H9 (cell line): ENCODE measurements around the gene NRG2. TPM values are rescaled to one million over a fixed set of nuclear protein-coding genes. Genes with fewer than 3 reads are reported as not detected.

Experiments used
- DNase-seq: peaks from one replicate; pipeline ENCODE4 v3.0.0-alpha.2; 2017
- H2AFZ ChIP-seq: one replicate; pipeline ENCODE4 v1.6.1; 2013; ENCODE audit warnings: mild to moderate bottlenecking, low read length, control low read depth, moderate library complexity
- H2AK5ac ChIP-seq: 2 replicates; pipeline ENCODE4 v1.6.1; 2013; ENCODE audit warnings: low read length, control low read depth, mixed read lengths; ENCODE audit not compliant: insufficient read length
- H2BK120ac ChIP-seq: one replicate; pipeline ENCODE4 v1.6.1; 2013; ENCODE audit warnings: low read depth, mild to moderate bottlenecking, low read length, control low read depth, inconsistent platforms; ENCODE audit not compliant: poor library complexity, severe bottlenecking
- H2BK12ac ChIP-seq: 2 replicates; pipeline ENCODE4 v1.6.1; 2013; ENCODE audit warnings: low read length, control low read depth, mixed read lengths, low read depth; ENCODE audit not compliant: insufficient read length
- H2BK15ac ChIP-seq: 2 replicates; pipeline ENCODE4 v1.6.1; 2013; ENCODE audit warnings: low read depth, low read length, control low read depth
- H2BK20ac ChIP-seq: one replicate; pipeline ENCODE4 v1.6.1; 2013; ENCODE audit warnings: low read depth, mild to moderate bottlenecking, low read length, control low read depth, inconsistent platforms; ENCODE audit not compliant: poor library complexity, severe bottlenecking
- H2BK5ac ChIP-seq: 2 replicates; pipeline ENCODE4 v1.6.1; 2013; ENCODE audit warnings: low read length, control low read depth, mixed read lengths; ENCODE audit not compliant: insufficient read length
- H3K14ac ChIP-seq: 2 replicates; pipeline ENCODE4 v1.6.1; 2013; ENCODE audit warnings: low read length, control low read depth; ENCODE audit not compliant: insufficient read depth
- H3K18ac ChIP-seq: 2 replicates; pipeline ENCODE4 v1.6.1; 2013; ENCODE audit warnings: low read depth, mild to moderate bottlenecking, mixed read lengths, low read length, control low read depth; ENCODE audit not compliant: insufficient read length
- H3K23ac ChIP-seq: 2 replicates; pipeline ENCODE4 v1.6.1; 2013; ENCODE audit warnings: low read length, control low read depth, mixed read lengths, low read depth; ENCODE audit not compliant: insufficient read length
- H3K23me2 ChIP-seq: 2 replicates; pipeline ENCODE4 v1.6.1; 2013; ENCODE audit warnings: low read depth, mild to moderate bottlenecking, mixed read lengths, low read length, control low read depth; ENCODE audit not compliant: insufficient read length, poor library complexity, severe bottlenecking
- H3K27ac ChIP-seq: 2 replicates; pipeline ENCODE4 v1.5.1; 2013; ENCODE audit warnings: low read length, control low read depth, mixed read lengths, low read depth; ENCODE audit not compliant: insufficient read length
- H3K27me3 ChIP-seq: 2 replicates; pipeline ENCODE4 v1.6.1; 2013; ENCODE audit warnings: low read length, control low read depth, inconsistent platforms; ENCODE audit not compliant: insufficient read depth
- H3K4ac ChIP-seq: 2 replicates; pipeline ENCODE4 v1.6.1; 2013; ENCODE audit warnings: low read depth, mild to moderate bottlenecking, control low read depth, inconsistent platforms, low read length, moderate library complexity
- H3K4me1 ChIP-seq: 2 replicates; pipeline ENCODE4 v1.6.1; 2013; ENCODE audit warnings: low read length, control low read depth, inconsistent platforms; ENCODE audit not compliant: insufficient read depth
- H3K4me2 ChIP-seq: 2 replicates; pipeline ENCODE4 v1.6.1; 2013; ENCODE audit warnings: low read length, control low read depth, mixed read lengths; ENCODE audit not compliant: insufficient read length, insufficient read depth
- H3K56ac ChIP-seq: 2 replicates; pipeline ENCODE4 v1.6.1; 2013; ENCODE audit warnings: low read depth, mild to moderate bottlenecking, mixed read lengths, low read length, control low read depth; ENCODE audit not compliant: insufficient read length
- H3K79me1 ChIP-seq: 2 replicates; pipeline ENCODE4 v1.6.1; 2013; ENCODE audit warnings: low read depth, mild to moderate bottlenecking, moderate library complexity, low read length, control low read depth, inconsistent platforms; ENCODE audit not compliant: insufficient read depth, poor library complexity, severe bottlenecking
- H3K79me2 ChIP-seq: 2 replicates; pipeline ENCODE4 v1.6.1; 2013; ENCODE audit warnings: low read length, control low read depth, inconsistent platforms; ENCODE audit not compliant: insufficient read depth
- H3K9ac ChIP-seq: 2 replicates; pipeline ENCODE4 v1.6.1; 2013; ENCODE audit warnings: low read length, control low read depth, mixed read lengths; ENCODE audit not compliant: insufficient read length; ENCODE audit errors: extremely low read depth
- H3K9me3 ChIP-seq: one replicate; pipeline ENCODE4 v1.6.1; 2013; ENCODE audit warnings: low read depth, low read length, inconsistent platforms; ENCODE audit not compliant: control insufficient read depth
- H3T11ph ChIP-seq: one replicate; pipeline ENCODE4 v1.6.1; 2013; ENCODE audit warnings: mild to moderate bottlenecking, low read length, control low read depth, inconsistent platforms
- H4K20me1 ChIP-seq: one replicate; pipeline ENCODE4 v1.6.1; 2013; ENCODE audit not compliant: control insufficient read depth, insufficient read length, insufficient read depth
- H4K5ac ChIP-seq: 2 replicates; pipeline ENCODE4 v1.6.1; 2013; ENCODE audit warnings: low read depth, mild to moderate bottlenecking, mixed read lengths, low read length, control low read depth; ENCODE audit not compliant: insufficient read length
- H4K8ac ChIP-seq: replicated peaks from 2 replicates; pipeline ENCODE4 v1.6.1; 2013; ENCODE audit warnings: low read length, control low read depth, mixed read lengths, low read depth; ENCODE audit not compliant: insufficient read length
- H4K91ac ChIP-seq: 2 replicates; pipeline ENCODE4 v1.6.1; 2013; ENCODE audit warnings: low read depth, mild to moderate bottlenecking, moderate library complexity, mixed read lengths, low read length, control low read depth; ENCODE audit not compliant: insufficient read length
- H3K27ac Mint-ChIP-seq, 3 experiments: 2 replicates in 2 of 3; 3 replicates in 1 of 3; pipeline ENCODE4 v1.8.0; 2020 to 2021; ENCODE audit warnings: mixed read lengths in 3 of 3, mild to moderate bottlenecking in 1 of 3, moderate library complexity in 1 of 3
- H3K27me3 Mint-ChIP-seq: 2 replicates; pipeline ENCODE4 v1.8.0; 2021; ENCODE audit warnings: low read depth, mild to moderate bottlenecking, moderate library complexity, mixed read lengths
- H3K36me3 Mint-ChIP-seq, 3 experiments: 2 replicates in 2 of 3; 3 replicates in 1 of 3; pipeline ENCODE4 v1.8.0; 2020 to 2021; ENCODE audit warnings: low read depth in 3 of 3, mixed read lengths in 3 of 3; ENCODE audit not compliant: insufficient read depth in 1 of 3
- H3K4me1 Mint-ChIP-seq, 2 experiments: 2 replicates each; pipeline ENCODE4 v1.8.0; 2020; ENCODE audit warnings: mixed read lengths in 2 of 2
- H3K4me3 Mint-ChIP-seq, 2 experiments: 2 replicates in 1 of 2; 3 replicates in 1 of 2; pipeline ENCODE4 v1.8.0; 2020 to 2021; ENCODE audit warnings: mild to moderate bottlenecking in 2 of 2, mixed read lengths in 2 of 2, moderate library complexity in 1 of 2
- H3K9me3 Mint-ChIP-seq, 2 experiments: 2 replicates in 1 of 2; 3 replicates in 1 of 2; pipeline ENCODE4 v1.8.0; 2020; ENCODE audit warnings: mild to moderate bottlenecking in 2 of 2, mixed read lengths in 2 of 2, moderate library complexity in 1 of 2
- CTCF ChIP-seq: fragments of 200-600 bp; sonication (generic); conservative IDR thresholded peaks from 3 replicates; pipeline ENCODE4 v1.8.0; 2021; ENCODE audit warnings: antibody characterized with exemption, mild to moderate bottlenecking
- WGBS: extraction: QIAGEN DNeasy Blood & Tissue Kit; methylation state at CpG from one replicate; pipeline ENCODE4 v1.1.7; 2013; ENCODE audit warnings: missing lambda C conversion rate, low lambda C conversion rate, mixed read lengths; ENCODE audit not compliant: insufficient read length; ENCODE audit errors: extremely low coverage; 5-methylcytosine and 5-hydroxymethylcytosine counted together
- total RNA-seq: library from RNA; stranded (reverse); gene quantifications from 2 replicates; pipeline ENCODE4 v1.2.1, GENCODE V29; 2021

The NRG2 gene
- total RNA-seq, 1 experiment from 2014 or later = not detected

GRCh38 chr5:140083650-140084049 is 40.6 kb upstream of the NRG2 start:
- Mint-ChIP-seq H3K4me1 (peaks cover 4% of the 10 kb centered on the region in 2 experiments; a peak in 3 of 4 replicates), H3K27me3 (peaks cover 63% of the 10 kb centered on the region), H3K27ac (no peak overlapping the region), H3K36me3 (no peaks in the 10 kb centered on the region), H3K9me3 (no peaks in the 10 kb centered on the region), H3K4me3 (no peak overlapping the region)
- no peak overlapping the region for H3K56ac ChIP-seq
- no peak overlapping the region for H2BK120ac ChIP-seq
- no peak overlapping the region for H3K4ac ChIP-seq
- no peak overlapping the region for H3K23ac ChIP-seq
- no peak overlapping the region for H3K4me2 ChIP-seq
- H4K8ac ChIP-seq = no peak overlapping the region
- H3K27me3 ChIP-seq = no peaks in the 10 kb centered on the region
- H3K4me1 ChIP-seq = no peaks in the 10 kb centered on the region
- no peaks in the 10 kb centered on the region for H3K9me3 ChIP-seq
- no peak overlapping the region for H3K14ac ChIP-seq
- no peak overlapping the region for H3T11ph ChIP-seq
- H4K91ac ChIP-seq = no peak overlapping the region
- H3K79me1 ChIP-seq = no peaks in the 10 kb centered on the region
- no peak overlapping the region for H2AK5ac ChIP-seq
- H2BK15ac ChIP-seq = no peak overlapping the region
- no peak overlapping the region for H3K18ac ChIP-seq
- H2AFZ ChIP-seq = no peak overlapping the region
- no peak for DNase-seq
- H3K23me2 ChIP-seq = no peaks in the 10 kb centered on the region
- no peaks in the 10 kb centered on the region for H4K20me1 ChIP-seq
- H3K9ac ChIP-seq = no peak overlapping the region
- WGBS = no CpG with 5 or more reads among the region's 1 CpG
- no peak overlapping the region for H2BK12ac ChIP-seq
- H2BK5ac ChIP-seq = no peak overlapping the region
- H2BK20ac ChIP-seq = no peak overlapping the region
- H3K27ac ChIP-seq = no peak overlapping the region
- no peaks in the 10 kb centered on the region for H3K79me2 ChIP-seq
- TF ChIP-seq CTCF = no peak
- H4K5ac ChIP-seq = no peak overlapping the region
